Naive B cell (primary cell): ENCODE data around the gene KLK7. TPM values are rescaled to one million over a fixed set of nuclear protein-coding genes. Genes with fewer than 3 reads are reported as not detected.
"Not testable (repeated sequence)": the region's sequence is repeated elsewhere in the genome, so short reads cannot be mapped to it uniquely, and the experiment has no call there.

ENCODE experiments used
- ATAC-seq, 2 donors: fragments of 150-1000 bp; cut with Tn5 transposase; 2 replicates each; pipeline ENCODE4 v1.10.0; 2021; ENCODE audit warnings: low read depth in 2 of 2, mild to moderate bottlenecking in 2 of 2, moderate library complexity in 2 of 2
- DNase-seq: peaks from one replicate; pipeline ENCODE4 v3.0.0; 2022
- H3K27ac Mint-ChIP-seq, 6 donors: one replicate each; pipeline ENCODE4 v1.8.0; 2020 to 2022; ENCODE audit warnings: mild to moderate bottlenecking in 6 of 6, mixed read lengths in 6 of 6, moderate library complexity in 5 of 6, inconsistent platforms in 2 of 6
- H3K27me3 Mint-ChIP-seq, 3 donors: one replicate each; pipeline ENCODE4 v1.8.0; 2021 to 2022; ENCODE audit warnings: mixed read lengths in 3 of 3, mild to moderate bottlenecking in 1 of 3
- H3K36me3 Mint-ChIP-seq, 2 donors: one replicate each; pipeline ENCODE4 v1.8.0; 2020 to 2022; ENCODE audit warnings: mixed read lengths in 2 of 2, inconsistent platforms in 1 of 2, mild to moderate bottlenecking in 1 of 2
- H3K4me1 Mint-ChIP-seq, 3 donors: one replicate each; pipeline ENCODE4 v1.8.0; 2020 to 2022; ENCODE audit warnings: mixed read lengths in 3 of 3, inconsistent platforms in 1 of 3, mild to moderate bottlenecking in 1 of 3, moderate library complexity in 1 of 3
- H3K4me3 Mint-ChIP-seq, 8 donors: one replicate each; pipeline ENCODE4 v1.8.0; 2020 to 2022; ENCODE audit warnings: mild to moderate bottlenecking in 8 of 8, mixed read lengths in 8 of 8, moderate library complexity in 8 of 8, inconsistent platforms in 2 of 8
- H3K9me3 Mint-ChIP-seq, 7 donors: one replicate each; pipeline ENCODE4 v1.8.0; 2020 to 2022; ENCODE audit warnings: mixed read lengths in 7 of 7, mild to moderate bottlenecking in 5 of 7, inconsistent platforms in 2 of 7, moderate library complexity in 1 of 7
- polyA plus RNA-seq, 6 donors: library from polyadenylated mRNA; unstranded; fragments of 300-500 nt; fragmentation: Illumina TruSeq; gene quantifications; one replicate each; pipeline ENCODE4 v1.2.3, GENCODE V29; 2021; ENCODE audit warnings: low read depth in 6 of 6

KLK7 gene
- polyA plus RNA-seq, 6 donors from 2014 or later, result not detected

DNA sequence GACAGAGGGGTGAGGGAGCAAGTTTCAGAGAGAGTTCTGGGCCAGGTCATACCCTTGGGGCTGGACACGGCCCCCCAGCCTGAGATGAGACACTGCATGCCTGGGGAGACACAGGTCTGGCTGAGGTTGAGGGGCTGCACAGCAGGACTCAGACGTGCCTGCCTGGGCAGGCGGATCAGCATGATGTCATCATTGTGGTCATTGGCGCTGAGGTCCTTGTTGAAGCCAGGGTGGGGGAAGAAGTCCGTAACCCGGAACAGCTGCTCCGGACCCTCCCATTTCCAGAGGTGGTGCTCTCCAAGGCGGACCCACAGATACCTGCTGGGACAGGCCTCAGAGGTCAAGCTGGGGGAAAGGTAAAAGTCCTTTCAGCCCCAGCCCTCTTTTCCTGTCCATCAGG is 22.7 kb upstream of the KLK7 start:
- ATAC-seq (no peak), DNase-seq (no peak)
- Mint-ChIP-seq H3K4me3 (no peak overlapping the region), H3K27me3 (peaks cover 14 to 69% (median 47%) of the 10 kb centered on the region in 3 donors), H3K27ac (no peak overlapping the region), H3K36me3 (no peaks in the 10 kb centered on the region), H3K9me3 (peaks cover 0 to 6% (median 2%) of the 10 kb centered on the region in 7 donors), H3K4me1 (peaks cover 0 to 3% (median 0%) of the 10 kb centered on the region in 3 donors)

GRCh38 chr19:51005248-51005647 is 21.5 kb upstream of the KLK7 start:
- DNase-seq (no peak), ATAC-seq (no peak)
- Mint-ChIP-seq H3K9me3 (peaks cover 0 to 6% (median 2%) of the 10 kb centered on the region in 7 donors), H3K36me3 (no peaks in the 10 kb centered on the region), H3K4me3 (no peak overlapping the region), H3K27me3 (peaks cover 11 to 72% (median 49%) of the 10 kb centered on the region in 3 donors), H3K4me1 (peaks cover 0 to 3% (median 0%) of the 10 kb centered on the region in 3 donors), H3K27ac (no peak overlapping the region)

GRCh38 chr19:51003316-51003715 is 19.6 kb upstream of the KLK7 start:
- Mint-ChIP-seq H3K27me3 (peaks cover 15 to 72% (median 47%) of the 10 kb centered on the region in 3 donors), H3K27ac (peak overlapping the region in 1 of 6 donors; percentile 42), H3K36me3 (no peaks in the 10 kb centered on the region), H3K9me3 (peaks cover 0 to 6% (median 2%) of the 10 kb centered on the region in 7 donors), H3K4me1 (peaks cover 0 to 3% (median 0%) of the 10 kb centered on the region in 3 donors), H3K4me3 (no peak overlapping the region)
- no peak for DNase-seq
- no peak for ATAC-seq

GRCh38 chr19:51002542-51003311 is 19.0 kb upstream of the KLK7 start:
- Mint-ChIP-seq H3K4me3 (no peak overlapping the region), H3K27me3 (peaks cover 20 to 77% (median 52%) of the 10 kb centered on the region in 3 donors)
- peak in 1 of 2 donors; percentile 10 for ATAC-seq

DNA sequence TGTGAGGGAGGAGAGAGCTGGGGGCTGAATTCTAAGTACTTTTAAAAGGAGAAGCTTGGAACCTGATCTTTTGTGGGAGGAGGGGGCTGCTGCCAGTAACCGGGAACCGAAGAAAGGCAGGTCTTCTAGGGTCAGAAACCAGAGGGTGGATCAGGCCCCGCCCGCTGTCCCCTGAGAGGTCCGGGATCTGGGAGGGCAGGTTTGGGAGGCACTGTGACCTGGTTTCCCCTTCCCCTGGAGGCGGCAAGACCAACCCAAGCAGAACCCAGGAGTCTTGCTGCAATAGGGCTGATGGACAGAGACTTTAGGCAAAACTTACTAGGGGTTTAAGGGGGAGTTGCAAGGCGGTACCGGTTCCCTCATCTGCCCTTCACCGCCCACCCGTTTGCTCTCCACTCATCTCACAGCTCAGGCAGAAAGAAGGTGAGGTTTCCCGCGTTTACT is 18.4 kb upstream of the KLK7 start:
- peak overlapping the region in 1 of 8 donors; percentile 14 for H3K4me3 Mint-ChIP-seq
- peaks cover 0 to 6% (median 2%) of the 10 kb centered on the region in 7 donors for H3K9me3 Mint-ChIP-seq
- H3K27me3 Mint-ChIP-seq, result peaks cover 15 to 74% (median 53%) of the 10 kb centered on the region in 3 donors
- no peak for ATAC-seq
- H3K27ac Mint-ChIP-seq, result no peak overlapping the region
- H3K36me3 Mint-ChIP-seq, result no peaks in the 10 kb centered on the region
- H3K4me1 Mint-ChIP-seq, result peaks cover 0 to 3% (median 0%) of the 10 kb centered on the region in 3 donors
- DNase-seq, result no peak

More at GRCh38 chr19:51002542-51003311, 19.0 kb upstream of the KLK7 start:
- DNase-seq, result no peak
- Mint-ChIP-seq H3K4me1 (peaks cover 0 to 3% (median 0%) of the 10 kb centered on the region in 3 donors), H3K36me3 (no peaks in the 10 kb centered on the region), H3K9me3 (peaks cover 0 to 6% (median 2%) of the 10 kb centered on the region in 7 donors), H3K27ac (no peak overlapping the region)

- Mint-ChIP-seq H3K27me3 (peaks cover 20 to 77% (median 57%) of the 10 kb centered on the region in 3 donors), H3K4me3 (peak within 1 kb of the TSS in 1 of 8 donors; percentile 14), H3K36me3 (no peaks in the 10 kb centered on the region), H3K9me3 (peaks cover 0 to 8% (median 2%) of the 10 kb centered on the region in 7 donors), H3K27ac (no peak within 1 kb of the TSS), H3K4me1 (peaks cover 0 to 3% (median 0%) of the 10 kb centered on the region in 3 donors)
- DNase-seq (no peak), ATAC-seq (no peak)
Measured at GRCh38 chr19:51001515-51001914, 17.8 kb upstream of the KLK7 start, which contains the start of gene KLK8. TSS of gene KLK8 (minus strand) at chr19:51001604. CDS start at chr19:51001167, 437 bp downstream.

DNA sequence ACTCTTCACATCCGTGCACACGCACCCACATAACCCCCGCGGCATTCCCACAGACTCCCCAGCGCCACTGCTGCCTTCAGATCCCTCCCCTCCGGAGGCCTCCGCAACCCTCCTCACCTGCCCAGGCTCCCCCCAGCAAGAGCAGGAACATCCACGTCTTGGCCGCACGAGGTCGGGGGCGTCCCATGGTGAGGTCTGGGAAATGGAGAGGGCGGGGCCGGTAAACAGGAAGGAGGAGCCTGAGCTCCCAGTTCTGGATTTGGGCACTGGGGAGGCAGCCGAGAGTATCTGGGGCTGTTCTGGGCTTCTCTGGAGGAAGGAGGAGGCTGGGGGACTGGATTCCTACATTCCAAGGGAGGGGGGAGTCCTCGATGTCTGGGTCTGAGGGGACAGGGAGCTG is 17.3 kb upstream of the KLK7 start:
- DNase-seq, result no peak
- Mint-ChIP-seq H3K9me3 (peaks cover 0 to 8% (median 4%) of the 10 kb centered on the region in 7 donors), H3K27ac (no peak overlapping the region), H3K4me1 (peaks cover 0 to 3% (median 0%) of the 10 kb centered on the region in 3 donors), H3K36me3 (no peaks in the 10 kb centered on the region), H3K27me3 (peaks cover 21 to 72% (median 57%) of the 10 kb centered on the region in 3 donors), H3K4me3 (no peak overlapping the region)
- ATAC-seq, result no peak

DNA sequence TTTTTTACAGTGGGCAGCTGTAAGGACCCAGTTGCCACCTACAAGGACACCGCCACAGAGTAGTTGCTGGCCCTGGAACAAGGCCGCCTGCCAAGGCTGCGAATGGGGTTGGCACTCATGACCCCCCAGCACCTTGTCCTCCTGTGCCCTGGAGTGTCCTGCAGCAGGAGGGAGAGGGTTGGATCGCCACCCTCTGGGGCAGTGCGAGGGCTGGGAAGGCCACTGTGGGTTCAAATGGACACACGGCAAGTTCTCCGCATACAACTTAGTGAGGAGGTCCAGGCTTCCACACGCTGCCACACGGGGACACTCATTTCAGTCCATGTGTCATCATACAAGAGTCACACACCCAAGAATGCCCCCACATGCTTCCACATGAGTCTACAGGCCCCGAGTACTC is 16.7 kb upstream of the KLK7 start:
- no peak for DNase-seq
- Mint-ChIP-seq H3K4me1 (peaks cover 0 to 3% (median 0%) of the 10 kb centered on the region in 3 donors), H3K9me3 (peaks cover 0 to 8% (median 5%) of the 10 kb centered on the region in 7 donors), H3K4me3 (no peak overlapping the region), H3K27ac (no peak overlapping the region), H3K36me3 (no peaks in the 10 kb centered on the region), H3K27me3 (peaks cover 21 to 70% (median 57%) of the 10 kb centered on the region in 3 donors)
- ATAC-seq, result no peak

DNA sequence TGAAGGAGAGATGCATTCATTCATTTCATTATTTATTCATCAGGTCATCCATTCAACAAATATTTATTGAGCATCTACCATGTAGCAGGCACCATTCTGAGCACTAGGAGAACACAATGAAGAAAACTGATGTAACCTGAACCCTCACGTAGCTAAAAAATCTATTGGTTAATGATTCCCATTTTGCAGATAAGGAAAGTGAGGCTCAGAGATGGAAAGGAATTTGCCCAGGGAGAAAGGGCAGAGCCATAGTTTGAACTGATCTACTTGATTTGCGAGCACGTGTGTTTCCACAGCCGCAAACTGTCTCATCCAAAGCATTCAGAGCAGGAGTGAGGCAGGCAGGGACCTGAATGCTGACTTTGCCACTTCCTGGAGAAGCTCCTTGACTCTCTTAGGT is 15.0 kb upstream of the KLK7 start:
- Mint-ChIP-seq H3K27me3 (peaks cover 16 to 64% (median 55%) of the 10 kb centered on the region in 3 donors), H3K36me3 (no peaks in the 10 kb centered on the region), H3K4me1 (peaks cover 0 to 3% (median 0%) of the 10 kb centered on the region in 3 donors), H3K27ac (no peak overlapping the region), H3K4me3 (no peak overlapping the region), H3K9me3 (peaks cover 1 to 14% (median 6%) of the 10 kb centered on the region in 7 donors)
- ATAC-seq (no peak), DNase-seq (no peak)

DNA sequence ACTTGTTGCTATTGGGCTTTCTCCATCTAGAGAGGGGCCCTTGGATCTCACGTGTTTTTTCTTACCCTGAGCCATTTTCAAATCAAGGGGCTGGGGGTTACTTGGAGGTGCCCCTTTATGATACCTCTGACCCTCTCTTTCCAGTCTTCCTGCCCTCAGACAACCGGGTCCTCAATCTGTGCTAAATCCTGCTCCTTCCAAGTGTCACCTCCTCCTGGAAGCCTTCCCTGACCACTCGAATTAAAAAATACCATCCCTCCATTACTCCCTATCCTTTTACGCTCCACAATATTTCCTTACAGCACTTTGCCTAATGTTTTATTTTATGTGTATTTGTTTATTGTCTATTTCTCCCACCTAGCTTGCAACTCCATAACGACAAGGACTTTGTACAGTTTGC is 14.3 kb upstream of the KLK7 start:
- H3K27ac Mint-ChIP-seq, result peak overlapping the region in 1 of 6 donors; percentile 69
- H3K4me1 Mint-ChIP-seq, result peaks cover 0 to 3% (median 0%) of the 10 kb centered on the region in 3 donors
- no peak for DNase-seq
- no peak for ATAC-seq
- peaks cover 0 to 11% (median 6%) of the 10 kb centered on the region in 7 donors for H3K9me3 Mint-ChIP-seq
- H3K4me3 Mint-ChIP-seq, result no peak overlapping the region
- H3K36me3 Mint-ChIP-seq, result no peaks in the 10 kb centered on the region
- peaks cover 16 to 58% (median 49%) of the 10 kb centered on the region in 3 donors for H3K27me3 Mint-ChIP-seq

DNA sequence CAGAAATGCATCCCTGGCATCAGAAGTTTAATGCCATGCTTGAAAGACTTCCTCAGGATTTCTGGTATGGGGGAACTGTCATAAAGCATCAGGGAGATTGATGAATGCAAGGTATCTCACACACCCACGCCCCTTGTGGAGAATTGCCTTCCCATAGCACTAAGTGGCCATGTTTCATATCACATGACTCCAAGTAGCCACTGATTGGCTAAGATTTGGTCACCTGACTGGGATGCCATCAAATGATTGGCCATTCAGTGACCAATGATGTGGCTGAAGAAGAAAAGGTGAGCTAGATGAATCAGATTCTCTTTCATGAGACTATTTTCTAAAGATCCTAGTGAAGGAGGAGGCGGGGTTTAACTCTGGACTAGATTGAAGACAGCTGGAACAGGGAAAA is 10.4 kb upstream of the KLK7 start:
- Mint-ChIP-seq H3K36me3 (no peaks in the 10 kb centered on the region), H3K4me3 (peak overlapping the region in 1 of 8 donors; percentile 22), H3K27me3 (peaks cover 36 to 49% (median 36%) of the 10 kb centered on the region in 3 donors), H3K4me1 (no peaks in the 10 kb centered on the region), H3K27ac (no peak overlapping the region), H3K9me3 (peaks cover 6 to 16% (median 7%) of the 10 kb centered on the region in 7 donors)
- no peak for DNase-seq
- no peak for ATAC-seq

DNA sequence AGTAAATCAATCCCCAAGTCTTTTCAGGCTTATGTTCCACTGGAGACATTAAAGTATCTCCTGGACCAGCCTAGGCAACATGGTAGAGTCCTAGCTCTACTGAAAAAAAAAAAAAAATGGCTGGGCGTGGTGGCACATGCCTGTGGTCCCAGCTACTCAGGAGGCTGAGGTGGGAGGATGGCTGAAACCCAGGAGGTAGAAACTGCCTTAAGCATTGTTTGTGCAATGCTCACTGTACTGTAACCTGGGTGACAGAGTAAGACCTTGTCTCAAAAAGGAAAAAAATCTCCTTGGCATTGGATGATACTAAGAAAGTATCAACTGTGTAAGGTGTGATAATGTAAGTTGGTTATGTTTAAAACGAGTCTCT is 8.9 kb upstream of the KLK7 start:
- Mint-ChIP-seq H3K4me3 (peak overlapping the region in 1 of 8 donors; percentile 9), H3K27me3 (peaks cover 32 to 46% (median 36%) of the 10 kb centered on the region in 3 donors), H3K27ac (no peak overlapping the region), H3K9me3 (peaks cover 6 to 16% (median 8%) of the 10 kb centered on the region in 7 donors), H3K36me3 (no peaks in the 10 kb centered on the region), H3K4me1 (no peaks in the 10 kb centered on the region)
- DNase-seq (no peak), ATAC-seq (no peak)

DNA sequence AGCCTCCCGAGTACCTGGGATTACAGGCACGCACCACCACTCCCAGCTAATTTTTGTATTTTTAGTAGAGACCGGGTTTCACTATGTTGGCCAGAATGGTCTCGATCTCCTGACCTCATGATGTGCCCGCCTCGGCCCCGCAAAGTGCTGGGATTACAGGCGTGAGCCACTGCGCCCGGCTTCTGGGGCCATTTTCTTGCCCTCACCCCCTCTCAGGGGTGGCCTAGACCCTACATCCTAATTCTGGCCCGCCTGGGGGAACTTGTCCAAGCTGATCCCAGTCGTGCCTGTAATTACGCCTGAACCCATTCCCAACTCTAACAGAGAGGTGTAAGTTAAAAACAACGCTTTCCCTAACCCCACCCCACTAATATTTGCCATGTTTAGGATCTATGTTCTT is 699 bp upstream of the KLK7 start:
- not testable (repeated sequence) for DNase-seq, H3K4me3 Mint-ChIP-seq, ATAC-seq, H3K9me3 Mint-ChIP-seq, H3K36me3 Mint-ChIP-seq, H3K27ac Mint-ChIP-seq
- peaks cover 41 to 61% (median 58%) of the 10 kb centered on the region in 3 donors for H3K27me3 Mint-ChIP-seq
- H3K4me1 Mint-ChIP-seq, result peaks cover 0 to 13% (median 0%) of the 10 kb centered on the region in 3 donors
